Mesothelial cell of epicardium (in vitro differentiated cells): ENCODE data around the gene MAPK11. TPM values are rescaled to one million over a fixed set of nuclear protein-coding genes. Genes with fewer than 3 reads are reported as not detected.

Experiments used
- DNase-seq, 2 experiments: peaks; one replicate each; pipeline ENCODE4 v3.0.0; 2021; ENCODE audit warnings: low spot score in 2 of 2; ENCODE audit not compliant: unreplicated experiment in 2 of 2
- H3K27ac Mint-ChIP-seq: 2 replicates; pipeline ENCODE4 v1.8.0; 2021; ENCODE audit warnings: mixed read lengths
- H3K27me3 Mint-ChIP-seq: 2 replicates; pipeline ENCODE4 v1.8.0; 2021; ENCODE audit warnings: low read depth, mixed read lengths
- H3K36me3 Mint-ChIP-seq: 2 replicates; pipeline ENCODE4 v1.8.0; 2021; ENCODE audit warnings: mixed read lengths
- H3K4me1 Mint-ChIP-seq: 2 replicates; pipeline ENCODE4 v1.8.0; 2021; ENCODE audit warnings: mixed read lengths
- H3K4me3 Mint-ChIP-seq: 2 replicates; pipeline ENCODE4 v1.8.0; 2021; ENCODE audit warnings: mild to moderate bottlenecking, moderate library complexity, mixed read lengths
- H3K9me3 Mint-ChIP-seq: 2 replicates; pipeline ENCODE4 v1.8.0; 2021; ENCODE audit warnings: mixed read lengths
- total RNA-seq: library from RNA; stranded (reverse); gene quantifications from 3 replicates; pipeline ENCODE4 v1.2.1, GENCODE V29; 2021
- TF ChIP-seq, protein P1 (sequence below): fragments of 200-600 bp; sonication (generic); IDR thresholded peaks from one replicate; pipeline ENCODE4 v1.5.0; 2021; ENCODE audit warnings: antibody characterized with exemption; ENCODE audit not compliant: unreplicated experiment

The MAPK11 gene
- total RNA-seq, 1 donor from 2014 or later, result 8.3 TPM

DNA sequence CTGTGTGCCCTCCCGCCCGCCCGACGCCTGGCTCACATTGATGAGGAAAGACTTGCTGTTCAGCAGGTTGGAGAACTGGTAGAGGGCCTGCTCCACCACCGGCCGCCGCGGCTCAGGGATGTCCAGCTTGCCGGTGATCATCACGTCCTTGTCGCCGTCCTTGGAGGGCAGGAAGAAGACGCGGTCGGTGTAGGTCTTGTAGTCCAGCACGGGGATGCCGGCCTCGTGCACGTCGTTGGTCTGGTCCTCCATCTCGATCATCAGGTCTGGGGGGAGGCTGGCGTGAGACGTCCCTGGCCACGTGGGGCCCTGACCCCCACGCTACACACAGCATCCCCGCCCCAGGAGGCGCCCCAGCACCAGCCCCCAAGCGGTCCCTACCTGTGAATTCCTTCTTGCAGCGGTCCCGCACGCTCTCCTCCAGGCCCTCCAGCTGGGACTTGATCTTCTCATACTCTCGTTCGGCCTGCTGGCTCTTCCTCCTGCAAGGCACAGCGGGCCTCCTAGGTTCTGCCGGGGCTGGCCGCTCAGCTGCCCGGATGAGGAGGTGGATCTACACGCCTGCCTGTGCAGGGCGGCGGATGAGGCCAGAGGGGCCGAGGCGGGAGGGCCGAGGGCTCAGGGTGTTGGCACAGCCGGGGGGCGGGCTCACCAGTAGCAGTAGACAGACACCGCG, 10.7 kb upstream of the MAPK11 start:
- H3K4me3 Mint-ChIP-seq, result no peak overlapping the region
- peaks cover 13% of the 10 kb centered on the region for H3K36me3 Mint-ChIP-seq
- peaks cover 8% of the 10 kb centered on the region for H3K4me1 Mint-ChIP-seq
- H3K9me3 Mint-ChIP-seq, result no peaks in the 10 kb centered on the region
- H3K27me3 Mint-ChIP-seq, result no peaks in the 10 kb centered on the region
- no peak for DNase-seq
- peak overlapping the region; percentile 47 for H3K27ac Mint-ChIP-seq
- TF ChIP-seq, protein P1, sequence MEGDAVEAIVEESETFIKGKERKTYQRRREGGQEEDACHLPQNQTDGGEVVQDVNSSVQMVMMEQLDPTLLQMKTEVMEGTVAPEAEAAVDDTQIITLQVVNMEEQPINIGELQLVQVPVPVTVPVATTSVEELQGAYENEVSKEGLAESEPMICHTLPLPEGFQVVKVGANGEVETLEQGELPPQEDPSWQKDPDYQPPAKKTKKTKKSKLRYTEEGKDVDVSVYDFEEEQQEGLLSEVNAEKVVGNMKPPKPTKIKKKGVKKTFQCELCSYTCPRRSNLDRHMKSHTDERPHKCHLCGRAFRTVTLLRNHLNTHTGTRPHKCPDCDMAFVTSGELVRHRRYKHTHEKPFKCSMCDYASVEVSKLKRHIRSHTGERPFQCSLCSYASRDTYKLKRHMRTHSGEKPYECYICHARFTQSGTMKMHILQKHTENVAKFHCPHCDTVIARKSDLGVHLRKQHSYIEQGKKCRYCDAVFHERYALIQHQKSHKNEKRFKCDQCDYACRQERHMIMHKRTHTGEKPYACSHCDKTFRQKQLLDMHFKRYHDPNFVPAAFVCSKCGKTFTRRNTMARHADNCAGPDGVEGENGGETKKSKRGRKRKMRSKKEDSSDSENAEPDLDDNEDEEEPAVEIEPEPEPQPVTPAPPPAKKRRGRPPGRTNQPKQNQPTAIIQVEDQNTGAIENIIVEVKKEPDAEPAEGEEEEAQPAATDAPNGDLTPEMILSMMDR, result no peak

DNA sequence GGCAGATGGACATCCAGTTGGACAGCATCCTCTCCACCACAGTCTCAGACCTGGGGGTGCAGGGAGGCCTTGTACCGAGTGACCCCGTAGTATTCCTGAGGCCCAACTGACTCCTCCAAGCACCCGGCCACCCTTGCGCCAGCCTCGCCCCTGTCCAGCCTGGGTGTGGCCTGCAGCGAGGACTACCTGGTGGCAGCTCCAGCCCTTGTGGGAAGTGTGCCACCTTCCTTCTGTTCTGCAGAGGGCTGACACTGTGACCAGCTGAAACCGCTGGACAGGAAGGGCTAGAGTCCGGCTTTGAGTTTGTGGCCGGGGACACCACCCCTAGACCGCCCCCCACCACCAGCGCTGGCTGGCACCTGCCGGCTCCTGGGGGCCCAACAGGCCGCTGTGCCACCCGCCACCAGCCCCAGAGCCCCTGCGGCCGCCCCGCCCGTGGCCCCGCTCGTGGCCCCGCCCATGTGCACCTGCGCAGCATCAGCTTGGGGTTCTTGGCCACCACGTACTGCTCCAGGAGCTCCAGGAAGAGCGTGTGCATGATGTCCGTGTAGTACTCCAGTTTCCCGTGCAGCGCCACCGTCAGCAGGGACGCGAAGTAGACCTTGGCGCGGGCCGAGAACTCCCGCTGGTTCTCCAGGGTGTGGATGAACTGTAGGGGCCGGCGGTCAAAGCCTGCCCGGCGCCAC, 10.0 kb upstream of the MAPK11 start:
- H3K4me1 Mint-ChIP-seq, result peaks cover 8% of the 10 kb centered on the region
- DNase-seq, result no peak

DNA sequence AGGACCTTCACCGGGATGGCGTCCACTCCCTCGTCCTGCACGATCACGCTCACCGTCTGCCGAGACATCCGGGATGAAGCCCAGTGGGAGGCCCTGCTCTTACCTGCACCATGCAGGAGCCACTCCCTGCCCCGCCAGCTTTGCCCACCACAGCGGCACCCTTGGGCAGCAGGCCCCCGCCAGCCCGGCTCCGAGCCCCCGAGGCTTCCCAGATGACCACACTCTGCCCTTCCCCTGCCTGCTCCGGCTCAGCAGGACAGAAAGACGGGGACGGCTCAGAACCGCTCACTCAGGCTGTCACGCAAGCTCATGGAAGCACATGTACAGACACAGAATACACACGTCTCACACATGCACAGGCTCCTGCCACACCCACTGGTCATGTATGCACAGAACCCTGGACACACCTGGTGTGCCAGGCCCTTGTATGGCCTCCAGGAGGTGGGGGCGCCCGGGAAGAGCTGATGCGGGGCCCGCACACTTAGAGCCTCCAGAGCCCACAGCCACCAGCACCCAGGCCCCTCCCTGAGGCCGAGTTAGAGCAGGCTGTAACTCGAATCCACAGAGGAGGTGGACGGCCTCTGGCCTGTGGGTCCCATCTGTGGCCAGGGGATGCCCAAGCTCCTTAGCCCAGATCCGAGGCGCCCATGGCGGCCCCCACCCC, 8.9 kb upstream of the MAPK11 start:
- H3K27me3 Mint-ChIP-seq, result no peaks in the 10 kb centered on the region
- TF ChIP-seq, protein P1, result no peak
- no peak for DNase-seq
- peaks cover 18% of the 10 kb centered on the region for H3K36me3 Mint-ChIP-seq
- no peak overlapping the region for H3K4me3 Mint-ChIP-seq
- H3K9me3 Mint-ChIP-seq, result no peaks in the 10 kb centered on the region
- H3K27ac Mint-ChIP-seq, result no peak overlapping the region
- H3K4me1 Mint-ChIP-seq, result peaks cover 8% of the 10 kb centered on the region

More for the DNA sequence above, 10.0 kb upstream of the MAPK11 start:
- Mint-ChIP-seq H3K9me3 (no peaks in the 10 kb centered on the region), H3K27me3 (no peaks in the 10 kb centered on the region), H3K4me3 (no peak overlapping the region), H3K36me3 (peaks cover 12% of the 10 kb centered on the region), H3K27ac (no peak overlapping the region)
- TF ChIP-seq, protein P1, result no peak

DNA sequence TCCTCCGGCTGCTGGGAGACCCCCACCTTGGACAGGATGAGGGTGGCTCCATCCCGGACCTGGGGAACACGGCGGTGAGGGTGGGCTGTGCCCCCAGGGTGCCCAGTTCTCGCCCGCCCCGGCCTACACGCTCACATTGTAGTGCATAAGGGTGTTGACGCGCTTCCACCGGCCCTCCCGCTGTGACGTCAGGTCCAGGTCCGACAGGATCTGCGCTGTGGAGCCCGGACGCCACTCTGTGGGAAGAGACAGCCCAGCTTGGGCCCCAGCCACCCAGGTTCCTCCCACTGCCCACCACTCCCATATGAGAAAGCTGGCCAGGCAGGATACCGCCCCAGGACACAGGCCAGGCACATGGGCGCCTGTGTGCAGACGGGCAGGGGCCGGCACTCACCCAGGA, 8.3 kb upstream of the MAPK11 start:
- Mint-ChIP-seq H3K4me3 (no peak overlapping the region), H3K27ac (no peak overlapping the region), H3K36me3 (peaks cover 23% of the 10 kb centered on the region), H3K4me1 (peaks cover 8% of the 10 kb centered on the region), H3K9me3 (no peaks in the 10 kb centered on the region), H3K27me3 (no peaks in the 10 kb centered on the region)
- no peak for DNase-seq
- TF ChIP-seq, protein P1, result no peak

DNA sequence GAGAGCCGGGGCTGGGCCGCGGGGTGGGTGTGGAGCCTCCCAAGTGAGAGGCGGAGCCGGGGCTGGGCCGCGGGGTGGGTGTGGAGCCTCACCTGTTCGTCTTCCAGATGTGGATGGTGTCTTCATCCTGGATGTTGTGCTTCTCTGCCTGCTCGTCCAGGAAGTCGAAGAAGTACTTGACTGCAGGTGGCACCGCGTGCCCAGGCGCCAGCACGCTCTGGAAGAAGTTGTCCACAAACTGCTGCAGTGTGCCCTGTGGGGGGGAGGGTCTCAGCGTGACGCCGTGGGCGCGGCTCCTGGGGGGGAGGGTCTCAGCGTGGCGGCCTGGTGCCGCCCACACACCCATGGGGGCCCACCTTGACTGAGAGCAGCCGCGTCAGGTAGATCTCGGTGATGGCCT, 7.6 kb upstream of the MAPK11 start:
- Mint-ChIP-seq H3K27ac (no peak overlapping the region), H3K9me3 (no peaks in the 10 kb centered on the region), H3K36me3 (peaks cover 23% of the 10 kb centered on the region), H3K4me3 (no peak overlapping the region), H3K4me1 (peaks cover 9% of the 10 kb centered on the region), H3K27me3 (no peaks in the 10 kb centered on the region)
- TF ChIP-seq, protein P1, result no peak
- DNase-seq, result no peak
